ENCODE data around the gene USP2.
A peak's percentile ranks its signal among the peaks of the same experiment; 100 is the strongest.

The USP2 gene

GRCh38 chr11:119322921-119323531 is 58.5 kb downstream of the USP2 start:
- DNase-seq (ENCODE audit: low read depth) = no peak

DNA sequence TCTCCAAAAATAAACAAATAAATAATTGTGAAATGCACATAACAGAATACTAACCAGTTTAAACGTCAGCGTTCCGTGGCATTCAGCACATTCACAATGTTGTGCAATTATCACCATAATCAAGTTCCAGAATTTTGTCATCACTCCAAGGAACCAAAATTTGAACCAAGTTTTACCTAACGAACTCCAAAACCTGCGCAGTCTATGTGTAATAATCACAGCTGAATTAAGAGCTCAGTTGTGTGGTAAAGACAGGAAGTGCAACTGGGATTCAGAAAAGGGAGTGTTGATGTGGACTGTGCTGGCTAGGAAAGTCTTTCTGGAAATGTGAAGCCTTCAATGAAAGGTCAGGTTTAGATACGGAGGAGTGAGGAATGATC is 59.1 kb downstream of the USP2 start:
- DNase-seq (ENCODE audit: low read depth) = no peak

DNA sequence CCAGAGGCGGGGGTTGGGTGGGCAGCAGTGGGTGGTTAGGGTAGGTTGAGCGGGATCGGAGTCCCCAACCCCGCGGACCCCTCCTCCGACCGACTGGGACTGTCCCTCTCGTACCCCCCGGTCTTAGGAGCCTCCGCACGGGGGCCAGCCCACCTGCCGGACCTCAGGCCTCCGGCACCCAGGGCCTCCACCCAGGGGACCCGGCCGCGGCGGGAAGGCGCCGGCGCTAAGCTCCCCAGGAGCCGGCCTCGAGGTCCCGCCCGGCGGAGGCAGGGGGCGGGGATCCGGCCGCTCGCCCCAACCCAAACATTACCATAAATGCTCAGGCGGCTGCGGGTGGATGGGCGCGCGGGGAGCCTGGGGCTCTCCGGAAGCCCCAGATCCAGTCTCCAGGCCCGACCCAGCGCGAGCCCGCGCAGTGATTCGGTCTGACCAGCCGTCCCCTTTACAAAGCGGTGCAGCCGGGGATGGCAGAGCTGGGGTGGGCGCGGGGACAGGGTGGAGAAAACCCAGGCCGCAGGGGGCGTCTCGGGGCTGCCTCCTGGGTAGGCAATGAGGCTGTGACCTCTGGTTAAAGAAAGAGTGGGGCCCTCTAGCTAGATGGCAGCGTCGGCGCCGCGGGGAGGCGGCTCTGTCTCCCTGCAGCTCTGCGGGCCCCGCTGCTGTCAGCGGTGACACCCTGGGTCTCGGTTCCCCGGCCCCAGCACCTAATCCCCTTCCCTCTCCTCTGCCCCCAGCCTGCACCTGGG is 60.5 kb downstream of the USP2 start:
- DNase-seq (ENCODE audit: low read depth) = peak; percentile 71

DNA sequence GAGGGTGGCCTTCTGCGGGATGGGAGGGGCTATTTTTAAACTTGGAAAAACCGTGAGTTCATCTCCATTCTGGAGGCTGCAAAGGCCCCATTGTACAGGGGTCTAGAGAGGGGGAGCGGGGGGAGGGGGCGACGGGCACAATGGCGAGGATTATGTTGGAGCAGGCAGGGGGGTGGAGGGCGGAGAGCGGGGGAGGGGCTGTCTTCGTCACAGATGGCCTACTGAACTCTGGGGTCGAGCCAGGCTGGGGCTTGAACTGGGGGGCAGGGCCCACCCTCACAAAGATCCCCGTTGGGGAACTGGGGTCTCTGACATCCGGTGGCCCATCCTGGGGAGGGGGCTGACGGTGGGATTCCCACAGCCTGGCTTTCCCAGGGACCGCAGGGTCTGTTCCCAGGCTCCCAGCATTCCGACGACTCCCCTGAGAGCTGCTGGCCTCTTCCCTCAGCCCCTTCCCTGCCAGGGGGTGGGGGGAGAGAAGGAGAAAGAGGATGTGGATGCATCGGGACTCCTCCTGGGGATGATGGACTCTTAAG is 61.2 kb downstream of the USP2 start:
- no peak for DNase-seq (ENCODE audit: low read depth)

DNA sequence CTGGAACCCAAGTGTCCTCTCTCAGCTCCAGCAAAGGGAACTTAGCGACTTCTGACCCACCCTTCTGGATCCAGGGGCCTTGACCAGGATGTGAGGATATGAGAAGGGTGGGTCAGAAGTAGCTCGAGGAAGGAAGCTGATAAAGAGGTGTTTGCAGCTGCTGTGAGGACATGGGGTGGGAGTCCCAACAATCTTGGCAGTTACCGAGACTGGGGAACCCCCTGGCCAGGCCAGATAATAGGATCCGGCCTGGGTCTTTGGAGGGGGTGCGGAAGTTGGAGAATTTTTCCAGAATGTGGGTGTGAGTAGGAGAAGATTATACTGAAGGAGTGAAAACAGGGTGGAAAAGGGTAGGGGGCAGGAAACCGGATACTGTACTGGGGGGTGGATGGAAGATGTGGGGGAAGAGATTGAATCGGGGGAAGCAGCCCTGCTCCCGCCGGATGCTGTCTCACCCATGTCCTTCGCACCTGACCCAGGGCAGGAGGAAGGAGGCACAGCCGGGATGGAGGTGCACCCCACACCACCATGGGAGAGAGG is 61.7 kb downstream of the USP2 start:
- no peak for DNase-seq (ENCODE audit: low read depth)

DNA sequence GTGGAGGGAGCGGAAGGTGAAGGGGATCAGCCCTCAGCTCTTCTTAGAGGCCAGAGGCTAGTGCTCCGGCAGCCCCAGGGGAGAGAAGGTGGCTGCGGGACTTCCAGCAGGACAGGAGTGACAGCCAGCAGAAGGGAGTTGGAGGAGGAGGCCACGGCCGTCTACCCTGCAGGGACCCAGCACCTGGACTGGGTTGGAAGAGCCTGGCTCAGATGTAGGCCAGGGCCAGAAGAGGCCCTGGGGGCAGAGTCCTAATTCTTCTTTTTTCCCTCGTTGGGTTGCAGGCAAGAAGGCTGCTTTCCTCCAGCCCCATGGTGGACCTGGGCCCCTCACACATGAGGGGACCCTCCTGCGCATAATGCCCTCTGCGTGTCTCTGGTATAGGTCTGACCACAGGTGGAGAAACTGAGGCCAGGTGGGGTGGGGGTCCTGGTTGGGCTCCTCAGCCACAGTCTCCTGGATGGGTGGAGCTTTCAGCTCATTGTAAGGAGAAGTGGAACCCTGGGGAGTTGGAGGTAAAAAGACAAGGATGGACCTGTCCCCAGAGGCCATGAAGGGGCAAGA is 62.3 kb downstream of the USP2 start:
- no peak for DNase-seq (ENCODE audit: low read depth)

DNA sequence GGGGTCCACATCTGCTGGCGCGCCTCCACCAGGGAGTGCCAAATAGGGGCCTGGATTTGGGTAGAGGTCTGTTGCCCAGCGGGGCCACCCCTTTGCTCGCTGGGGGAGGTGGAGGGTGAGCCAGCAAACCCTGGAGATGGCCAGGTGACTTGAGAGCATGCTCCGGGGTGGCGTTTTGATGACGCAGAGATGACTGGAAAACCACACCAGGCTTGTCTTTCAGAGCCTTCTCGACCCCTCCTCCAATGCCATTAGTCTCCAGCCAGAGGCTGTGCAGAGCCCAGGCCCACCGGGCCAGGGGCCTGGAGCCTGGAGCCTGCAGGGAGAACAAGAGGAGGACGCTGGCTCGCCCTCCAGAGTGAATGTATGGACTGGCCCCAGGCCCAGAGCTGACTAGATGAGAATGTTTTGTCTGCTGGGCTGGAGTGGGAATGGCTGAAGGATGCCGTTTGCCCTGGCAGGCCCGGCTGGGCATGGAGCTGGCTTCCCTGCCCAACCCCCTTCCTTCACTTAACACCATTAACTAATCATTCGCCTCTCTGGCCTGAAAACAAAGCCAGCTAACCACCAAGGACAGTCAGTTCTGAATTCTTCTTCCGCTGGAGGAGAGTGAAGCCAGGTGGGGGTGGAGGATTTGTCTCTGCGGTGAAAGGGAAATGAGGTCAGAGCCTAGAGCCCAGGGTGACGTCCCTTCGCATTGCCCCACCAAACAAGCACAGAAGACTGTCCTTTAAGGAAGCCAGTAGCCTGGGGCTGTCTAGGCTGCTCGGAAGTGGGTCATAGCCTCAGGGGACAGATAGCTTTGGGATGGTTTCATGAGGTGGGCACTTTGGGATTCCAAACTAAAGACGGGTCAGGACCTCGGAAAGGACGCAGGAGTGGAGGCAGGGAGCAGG is 63.0 kb downstream of the USP2 start:
- peak; percentile 97 for DNase-seq (ENCODE audit: low read depth)

- DNase-seq (ENCODE audit: low read depth) = peak; percentile 63
Measured at GRCh38 chr11:119317592-119318239, 63.8 kb downstream of the USP2 start.

DNA sequence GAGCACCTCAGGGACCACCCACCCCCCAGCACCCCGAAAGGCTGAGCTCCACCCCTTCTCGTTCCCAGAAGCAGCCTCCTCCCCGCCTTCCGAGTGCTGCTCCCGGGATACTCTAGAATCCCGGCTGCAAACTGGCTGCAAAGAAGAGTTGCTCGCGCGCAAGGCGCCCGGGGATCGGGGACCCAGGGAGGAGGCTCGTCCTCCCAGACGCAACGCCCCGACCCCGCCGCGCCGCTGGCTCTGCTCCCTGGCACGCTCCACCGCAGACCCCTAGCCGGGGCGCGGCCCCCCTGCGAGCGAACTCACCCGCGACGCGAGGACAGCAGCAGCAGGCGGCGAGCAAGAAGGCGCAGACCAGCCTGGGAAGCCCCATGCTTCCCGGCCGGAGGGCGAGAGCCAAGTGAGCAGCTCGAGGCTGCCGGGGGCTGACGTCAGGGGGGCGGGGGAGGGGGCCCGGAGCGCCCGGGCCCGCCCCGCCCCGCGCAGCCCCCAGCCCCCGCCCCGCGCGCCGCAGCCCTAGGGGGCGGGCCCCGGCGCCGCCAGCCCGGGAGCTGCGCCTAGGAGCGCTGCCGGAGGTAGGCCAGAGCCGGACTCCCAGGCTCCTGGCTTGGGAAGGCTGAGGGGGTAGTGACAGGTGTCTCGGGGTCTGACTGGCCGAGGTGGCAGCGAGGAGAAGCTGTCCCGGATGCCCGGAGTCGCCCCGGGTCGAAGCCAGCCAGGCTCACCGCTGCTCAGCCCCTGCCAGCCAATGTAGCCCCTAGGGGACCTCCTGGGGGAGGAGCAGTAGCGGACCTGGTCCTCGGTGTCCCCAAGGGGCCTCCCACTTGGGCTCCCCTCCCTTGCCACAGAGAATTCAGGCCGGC is 64.5 kb downstream of the USP2 start, which contains the start of gene MCAM:
TSS of gene MCAM (minus strand) at position 402 of the 863 bp plus-strand sequence. CDS start at position 373, 29 bp downstream.
- peak; percentile 54 for DNase-seq (ENCODE audit: low read depth)

GRCh38 chr11:119316016-119316728 is 65.3 kb downstream of the USP2 start:
- DNase-seq (ENCODE audit: low read depth) = no peak

DNA sequence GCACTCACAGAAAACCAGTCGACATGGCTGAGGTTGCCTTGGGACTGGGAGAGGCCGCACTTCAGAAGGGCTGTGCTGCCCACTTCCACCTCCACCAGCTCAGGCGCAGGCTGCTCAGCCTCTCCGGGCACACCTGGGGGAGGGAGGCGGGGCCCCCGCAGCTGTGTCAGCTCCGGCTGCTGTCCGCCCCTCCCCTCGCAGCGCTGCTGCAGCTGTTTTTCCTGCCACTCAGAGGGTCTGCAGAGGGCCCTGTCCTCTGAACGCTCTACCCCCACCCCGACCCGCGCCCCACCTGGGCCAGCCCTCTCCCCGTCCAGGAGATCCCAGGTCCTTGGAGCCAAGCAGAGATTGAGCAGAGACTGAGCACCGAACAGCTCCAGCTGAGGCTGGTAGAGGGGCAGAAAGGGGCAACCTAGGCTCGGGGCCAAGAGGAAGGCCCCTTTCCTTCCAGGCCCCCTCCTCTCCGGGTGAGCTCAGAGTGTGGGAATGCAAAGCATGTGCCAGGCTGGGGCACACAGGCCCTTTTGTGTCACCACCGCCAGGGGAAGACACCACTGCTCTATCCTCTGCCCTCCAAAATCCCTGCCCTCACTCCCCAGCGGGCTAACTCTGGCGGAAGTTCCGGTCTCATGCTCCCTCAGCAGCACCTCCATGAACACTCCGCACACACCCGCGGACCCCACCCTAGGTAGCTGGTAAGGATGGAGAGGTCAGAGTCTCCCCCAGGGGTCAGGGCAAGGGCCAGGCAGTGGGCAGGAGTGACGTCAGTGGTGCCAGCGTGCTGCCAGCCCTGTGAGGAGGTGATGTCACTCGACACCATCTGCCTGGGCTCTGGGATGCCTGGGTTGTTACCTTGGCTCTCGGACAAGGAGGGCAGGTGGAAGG is 66.1 kb downstream of the USP2 start:
- no peak for DNase-seq (ENCODE audit: low read depth)

- DNase-seq (ENCODE audit: low read depth) = no peak
Measured at GRCh38 chr11:119314726-119315125, 66.8 kb downstream of the USP2 start.

- no peak for DNase-seq (ENCODE audit: low read depth)
Measured at GRCh38 chr11:119310682-119311052, 70.8 kb downstream of the USP2 start.

DNA sequence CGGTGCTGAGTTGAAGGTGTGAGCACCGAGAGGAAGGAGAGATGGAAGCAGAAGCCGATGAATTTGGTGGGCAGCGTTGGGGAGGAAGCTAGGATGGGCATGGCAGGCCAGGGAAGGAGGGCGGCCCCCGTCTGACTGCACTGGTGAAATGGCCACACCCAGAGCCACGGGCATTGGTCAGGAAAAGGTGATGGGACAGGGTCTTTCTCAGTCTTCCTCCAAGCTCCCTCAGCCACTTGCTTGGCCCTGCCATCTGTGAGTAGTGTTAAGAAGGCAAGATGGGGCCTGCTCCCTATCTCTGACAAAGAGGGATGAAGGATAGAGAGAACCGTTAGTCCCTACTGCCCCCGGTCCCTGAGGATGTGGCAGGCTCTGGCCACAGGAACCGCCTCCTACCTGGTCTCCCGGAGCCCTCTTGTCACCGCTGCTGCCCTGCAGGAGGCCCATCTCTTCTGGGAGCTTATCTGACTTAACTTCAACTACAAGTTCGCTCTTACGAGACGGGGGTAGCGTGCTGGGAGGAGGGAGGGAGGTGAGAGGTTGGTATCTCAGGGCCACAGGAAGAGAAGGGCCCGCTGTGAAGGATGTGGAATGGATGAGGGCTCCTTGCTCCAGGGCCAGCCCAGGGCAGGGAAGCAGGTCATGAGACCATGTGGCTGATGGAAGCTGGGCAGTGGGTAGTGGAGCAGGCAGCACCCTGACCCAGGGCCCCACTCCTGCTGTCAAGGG is 71.4 kb downstream of the USP2 start:
- DNase-seq (ENCODE audit: low read depth) = no peak

GRCh38 chr11:119309411-119309810 is 72.1 kb downstream of the USP2 start:
- DNase-seq (ENCODE audit: low read depth) = no peak

GRCh38 chr11:119307974-119308373 is 73.5 kb downstream of the USP2 start:
- no peak for DNase-seq (ENCODE audit: low read depth)

DNA sequence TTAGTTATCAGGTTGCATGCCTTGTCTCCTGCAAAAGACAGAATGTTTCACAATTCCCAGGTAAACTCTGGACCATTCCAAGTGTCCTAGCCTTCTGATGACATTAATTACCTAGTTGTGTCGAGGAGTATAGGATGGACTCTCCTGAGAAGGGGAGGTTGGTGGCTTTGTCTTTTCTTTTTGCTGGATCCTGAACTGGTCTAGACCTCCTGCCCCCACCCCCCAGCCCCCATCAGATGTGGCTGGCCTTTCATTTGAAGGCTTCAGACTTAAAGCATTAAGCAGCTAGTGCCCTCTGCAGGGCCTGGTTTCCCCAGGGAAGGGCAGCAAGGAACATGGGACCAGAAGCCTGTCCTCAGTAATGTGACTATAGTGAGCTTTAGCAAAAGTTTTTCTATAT is 74.3 kb downstream of the USP2 start:
- DNase-seq (ENCODE audit: low read depth) = no peak

DNA sequence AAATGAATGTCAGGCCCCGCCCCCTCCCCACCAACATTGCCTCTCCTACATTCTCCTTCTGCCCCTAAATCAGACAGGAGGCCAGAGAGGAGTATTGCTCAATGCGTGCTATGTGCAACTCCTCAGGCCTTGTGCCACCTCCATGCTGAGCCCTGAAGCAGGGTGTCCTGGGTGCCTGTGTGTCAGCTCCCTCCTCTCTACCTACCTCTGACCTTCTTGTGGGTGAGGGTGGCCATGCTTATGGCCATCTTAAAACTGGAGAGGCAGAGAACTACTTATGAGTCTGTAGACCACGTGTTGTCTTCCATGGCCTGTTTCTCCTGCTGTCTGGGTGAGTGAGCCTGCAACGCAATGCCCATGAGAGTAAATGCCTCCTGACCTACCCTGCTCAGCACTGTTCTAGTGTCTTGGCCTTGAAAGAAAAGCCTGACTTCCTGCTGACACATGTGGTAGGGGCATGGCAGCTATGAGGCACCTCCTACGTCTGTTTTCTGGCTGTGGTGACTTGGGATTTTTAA is 75.1 kb downstream of the USP2 start:
- DNase-seq (ENCODE audit: low read depth) = peak; percentile 90

Data from amniotic epithelial cell (primary cell).